HL-60 (cell line): ENCODE measurements around the gene PIK3C2B.

Experiments used
- POLR2AphosphoS5 ChIP-seq: IDR thresholded peaks from 2 replicates; pipeline ENCODE4 v1.6.1; 2012; ENCODE audit warnings: low read depth
- TF ChIP-seq, protein P1 (sequence below): IDR thresholded peaks from one replicate; pipeline ENCODE4 v1.5.1; 2011; ENCODE audit warnings: low read length, control low read depth, inconsistent platforms; ENCODE audit not compliant: insufficient read depth
- TF ChIP-seq, protein P2 (sequence below): IDR thresholded peaks from 2 replicates; pipeline ENCODE4 v1.6.1; 2012; ENCODE audit warnings: low read depth; ENCODE audit not compliant: insufficient replicate concordance

DNA sequence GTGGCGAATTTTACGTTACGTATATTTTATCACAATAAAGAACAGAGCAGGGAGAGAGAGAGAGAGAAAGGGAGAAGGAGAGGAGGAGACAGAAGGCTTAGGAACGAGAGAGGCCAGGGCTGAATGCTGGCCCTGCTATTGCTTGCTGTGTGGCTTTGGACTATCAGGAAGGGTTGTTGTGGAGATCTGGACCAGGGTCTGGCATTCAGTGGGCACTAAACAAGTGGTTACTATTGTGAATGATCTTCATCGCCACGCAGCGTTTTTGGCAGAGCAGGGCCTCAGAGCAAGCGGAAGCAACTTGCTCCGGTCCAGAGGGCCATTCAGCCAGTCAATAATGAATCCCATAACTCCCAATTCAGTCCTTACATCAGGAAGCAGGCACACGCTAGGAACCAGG lies 26.4 kb downstream of the PIK3C2B start:
- TF ChIP-seq, protein P1, sequence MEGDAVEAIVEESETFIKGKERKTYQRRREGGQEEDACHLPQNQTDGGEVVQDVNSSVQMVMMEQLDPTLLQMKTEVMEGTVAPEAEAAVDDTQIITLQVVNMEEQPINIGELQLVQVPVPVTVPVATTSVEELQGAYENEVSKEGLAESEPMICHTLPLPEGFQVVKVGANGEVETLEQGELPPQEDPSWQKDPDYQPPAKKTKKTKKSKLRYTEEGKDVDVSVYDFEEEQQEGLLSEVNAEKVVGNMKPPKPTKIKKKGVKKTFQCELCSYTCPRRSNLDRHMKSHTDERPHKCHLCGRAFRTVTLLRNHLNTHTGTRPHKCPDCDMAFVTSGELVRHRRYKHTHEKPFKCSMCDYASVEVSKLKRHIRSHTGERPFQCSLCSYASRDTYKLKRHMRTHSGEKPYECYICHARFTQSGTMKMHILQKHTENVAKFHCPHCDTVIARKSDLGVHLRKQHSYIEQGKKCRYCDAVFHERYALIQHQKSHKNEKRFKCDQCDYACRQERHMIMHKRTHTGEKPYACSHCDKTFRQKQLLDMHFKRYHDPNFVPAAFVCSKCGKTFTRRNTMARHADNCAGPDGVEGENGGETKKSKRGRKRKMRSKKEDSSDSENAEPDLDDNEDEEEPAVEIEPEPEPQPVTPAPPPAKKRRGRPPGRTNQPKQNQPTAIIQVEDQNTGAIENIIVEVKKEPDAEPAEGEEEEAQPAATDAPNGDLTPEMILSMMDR, result no peak
- no peak for TF ChIP-seq POLR2AphosphoS5
- TF ChIP-seq, protein P2, sequence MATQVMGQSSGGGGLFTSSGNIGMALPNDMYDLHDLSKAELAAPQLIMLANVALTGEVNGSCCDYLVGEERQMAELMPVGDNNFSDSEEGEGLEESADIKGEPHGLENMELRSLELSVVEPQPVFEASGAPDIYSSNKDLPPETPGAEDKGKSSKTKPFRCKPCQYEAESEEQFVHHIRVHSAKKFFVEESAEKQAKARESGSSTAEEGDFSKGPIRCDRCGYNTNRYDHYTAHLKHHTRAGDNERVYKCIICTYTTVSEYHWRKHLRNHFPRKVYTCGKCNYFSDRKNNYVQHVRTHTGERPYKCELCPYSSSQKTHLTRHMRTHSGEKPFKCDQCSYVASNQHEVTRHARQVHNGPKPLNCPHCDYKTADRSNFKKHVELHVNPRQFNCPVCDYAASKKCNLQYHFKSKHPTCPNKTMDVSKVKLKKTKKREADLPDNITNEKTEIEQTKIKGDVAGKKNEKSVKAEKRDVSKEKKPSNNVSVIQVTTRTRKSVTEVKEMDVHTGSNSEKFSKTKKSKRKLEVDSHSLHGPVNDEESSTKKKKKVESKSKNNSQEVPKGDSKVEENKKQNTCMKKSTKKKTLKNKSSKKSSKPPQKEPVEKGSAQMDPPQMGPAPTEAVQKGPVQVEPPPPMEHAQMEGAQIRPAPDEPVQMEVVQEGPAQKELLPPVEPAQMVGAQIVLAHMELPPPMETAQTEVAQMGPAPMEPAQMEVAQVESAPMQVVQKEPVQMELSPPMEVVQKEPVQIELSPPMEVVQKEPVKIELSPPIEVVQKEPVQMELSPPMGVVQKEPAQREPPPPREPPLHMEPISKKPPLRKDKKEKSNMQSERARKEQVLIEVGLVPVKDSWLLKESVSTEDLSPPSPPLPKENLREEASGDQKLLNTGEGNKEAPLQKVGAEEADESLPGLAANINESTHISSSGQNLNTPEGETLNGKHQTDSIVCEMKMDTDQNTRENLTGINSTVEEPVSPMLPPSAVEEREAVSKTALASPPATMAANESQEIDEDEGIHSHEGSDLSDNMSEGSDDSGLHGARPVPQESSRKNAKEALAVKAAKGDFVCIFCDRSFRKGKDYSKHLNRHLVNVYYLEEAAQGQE, result no peak
